IPS DF 19.7 (cell line): Measurements from ENCODE around the gene ETV1.

Source experiments
- DNase-seq: peaks from one replicate; pipeline ENCODE4 v3.0.0-alpha.2; 2013; ENCODE audit warnings: low read depth, low spot score

ETV1 gene

GRCh38 chr7:13989126-13989948 lies at the start of gene ETV1:
Gene ETV1, minus strand, starts transcription at chr7:13989666. Its CDS starts 614 bp downstream, at chr7:13989052.
- peak; percentile 80 for DNase-seq

GRCh38 chr7:14024406-14024805 lies 34.9 kb upstream of the ETV1 start:
- DNase-seq = no peak

GRCh38 chr7:14023838-14024237 lies 34.4 kb upstream of the ETV1 start:
- no peak for DNase-seq

GRCh38 chr7:14023342-14023741 lies 33.9 kb upstream of the ETV1 start:
- no peak for DNase-seq

- no peak for DNase-seq
Observed at GRCh38 chr7:14021069-14021468, 31.6 kb upstream of the ETV1 start.

GRCh38 chr7:14020339-14020900 lies 31.0 kb upstream of the ETV1 start:
- DNase-seq = no peak

- no peak for DNase-seq
Observed at GRCh38 chr7:14018751-14019150, 29.3 kb upstream of the ETV1 start.

- no peak for DNase-seq
Observed at GRCh38 chr7:14016950-14017349, 27.5 kb upstream of the ETV1 start.

GRCh38 chr7:14013898-14014297 lies 24.4 kb upstream of the ETV1 start:
- no peak for DNase-seq

- DNase-seq = no peak
Observed at GRCh38 chr7:14009453-14010418, 20.3 kb upstream of the ETV1 start.

- no peak for DNase-seq
Observed at GRCh38 chr7:14001139-14001538, 11.7 kb upstream of the ETV1 start.

- DNase-seq = no peak
Observed at GRCh38 chr7:14000247-14000646, 10.8 kb upstream of the ETV1 start.

- DNase-seq = no peak
Observed at GRCh38 chr7:13998866-13999265, 9.4 kb upstream of the ETV1 start.

GRCh38 chr7:13992596-13992964 lies 3.1 kb upstream of the ETV1 start:
- no peak for DNase-seq

GRCh38 chr7:13991791-13992595 lies 2.5 kb upstream of the ETV1 start:
- no peak for DNase-seq

GRCh38 chr7:13990984-13991790 lies 1.7 kb upstream of the ETV1 start:
- peak; percentile 93 for DNase-seq

GRCh38 chr7:13990319-13990983 lies 985 bp upstream of the ETV1 start:
- DNase-seq = peak; percentile 94

GRCh38 chr7:13989949-13990305 lies 461 bp upstream of the ETV1 start:
- DNase-seq = no peak

GRCh38 chr7:13988731-13989125 lies 738 bp downstream of the ETV1 start:
- DNase-seq = no peak

- no peak for DNase-seq
Observed at GRCh38 chr7:13988065-13988464, 1.4 kb downstream of the ETV1 start.
